H1 (cell line): ENCODE results near the gene DOCK10. TPM values are rescaled to one million over a fixed set of nuclear protein-coding genes. Genes with fewer than 3 reads are reported as not detected.

Experiments used
- CTCF ChIA-PET: fragments of 300-600 bp; sonication (Branson Sonifier 250); formaldehyde crosslinking; loops from one replicate; lab custom pipeline; 2021; ENCODE audit not compliant: partially characterized antibody; lab: Charles Lee
- POLR2A ChIA-PET: fragments of 300-600 bp; sonication (Branson Sonifier 250); formaldehyde crosslinking; loops from one replicate; lab custom pipeline; 2021; ENCODE audit warnings: inconsistent platforms; ENCODE audit not compliant: partially characterized antibody; lab: Charles Lee
- DNase-seq, 2 experiments: peaks; one replicate each; pipeline versions ENCODE4 v3.0.0 to v3.0.0-alpha.2; 2010 to 2022; ENCODE audit warnings: low spot score in 2 of 2, low read depth in 1 of 2, mixed read lengths in 1 of 2
- FAIRE-seq: peaks from 2 replicates; lab custom pipeline; 2011; peaks lifted over from hg19 to GRCh38; lab: Jason Lieb, UNC
- H2AFZ ChIP-seq: 2 replicates; pipeline ENCODE4 v1.8.1; 2012; ENCODE audit warnings: low read length, inconsistent platforms
- H2AK5ac ChIP-seq: 2 replicates; pipeline ENCODE4 v1.6.1; 2013; ENCODE audit warnings: low read depth, low read length
- H2BK120ac ChIP-seq: replicated peaks from 2 replicates; pipeline ENCODE3; 2013; ENCODE audit warnings: low read depth, low read length, inconsistent platforms
- H2BK12ac ChIP-seq: 2 replicates; pipeline ENCODE4 v1.6.1; 2013; ENCODE audit warnings: low read depth, low read length
- H2BK15ac ChIP-seq: 2 replicates; pipeline ENCODE4 v1.6.1; 2013; ENCODE audit warnings: low read length
- H2BK20ac ChIP-seq: 2 replicates; pipeline ENCODE4 v1.6.1; 2013; ENCODE audit warnings: low read length
- H2BK5ac ChIP-seq: 2 replicates; pipeline ENCODE4 v1.6.1; 2013; ENCODE audit warnings: low read depth, low read length
- H3K14ac ChIP-seq: 2 replicates; pipeline ENCODE4 v1.6.1; 2013; ENCODE audit warnings: inconsistent platforms; ENCODE audit not compliant: insufficient read length
- H3K18ac ChIP-seq: 2 replicates; pipeline ENCODE4 v1.6.1; 2013; ENCODE audit warnings: low read length; ENCODE audit errors: extremely low read depth
- H3K23ac ChIP-seq: 2 replicates; pipeline ENCODE4 v1.6.1; 2013; ENCODE audit warnings: inconsistent platforms; ENCODE audit not compliant: insufficient read length
- H3K23me2 ChIP-seq: 2 replicates; pipeline ENCODE4 v1.6.1; 2013; ENCODE audit warnings: low read depth, low read length
- H3K27ac ChIP-seq: 2 replicates; pipeline ENCODE4 v1.6.1; 2011; ENCODE audit warnings: low read depth, low read length, inconsistent platforms
- H3K27me3 ChIP-seq, 4 experiments: replicated peaks in 1 of 4; 1 replicate in 1 of 4; 2 replicates in 3 of 4; pipeline versions ENCODE4 v1.6.1 to v1.8.1; 2011 to 2013; ENCODE audit warnings: low read length in 3 of 4, mild to moderate bottlenecking in 3 of 4, inconsistent platforms in 2 of 4, mixed read lengths in 2 of 4, moderate library complexity in 1 of 4; ENCODE audit not compliant: control insufficient read depth in 3 of 4, insufficient read depth in 3 of 4; ENCODE audit errors: extremely low read depth in 1 of 4
- H3K36me3 ChIP-seq, 4 experiments: 2 replicates each; pipeline versions ENCODE4 v1.6.1 to v1.8.1; 2011 to 2013; ENCODE audit warnings: mild to moderate bottlenecking in 4 of 4, low read length in 3 of 4, moderate library complexity in 2 of 4, control low read depth in 1 of 4, inconsistent platforms in 1 of 4; ENCODE audit not compliant: insufficient read depth in 4 of 4, control insufficient read depth in 2 of 4
- H3K4ac ChIP-seq: replicated peaks from 2 replicates; pipeline ENCODE3; 2013; ENCODE audit warnings: low read length, low read depth, mixed read lengths, inconsistent platforms; ENCODE audit not compliant: insufficient read length
- H3K4me1 ChIP-seq, 4 experiments: replicated peaks in 1 of 4; 1 replicate in 1 of 4; 2 replicates in 3 of 4; pipeline versions ENCODE4 v1.6.1 to v1.8.1; 2011 to 2013; ENCODE audit warnings: low read length in 3 of 4, inconsistent platforms in 2 of 4, mixed read lengths in 1 of 4; ENCODE audit not compliant: insufficient read depth in 4 of 4, control insufficient read depth in 3 of 4
- H3K4me2 ChIP-seq, 2 experiments: 2 replicates each; pipeline versions ENCODE4 v1.6.1 to v1.8.1; 2011 to 2013; ENCODE audit warnings: low read depth in 2 of 2, low read length in 2 of 2, control low read depth in 1 of 2, inconsistent platforms in 1 of 2, mild to moderate bottlenecking in 1 of 2; ENCODE audit not compliant: insufficient read depth in 1 of 2
- H3K4me3 ChIP-seq, 4 experiments: fragments of 200-600, 300-600 bp in 1 of 4; sonication (generic), shearing (Covaris generic), sonication (Bioruptor Twin) in 1 of 4; 2 replicates each; pipeline versions ENCODE4 v1.5.1 to v1.8.1; 2011 to 2016; ENCODE audit warnings: low read length in 4 of 4, low read depth in 3 of 4, control low read depth in 2 of 4, inconsistent platforms in 2 of 4, mild to moderate bottlenecking in 2 of 4, mixed read lengths in 1 of 4, moderate library complexity in 1 of 4; ENCODE audit not compliant: insufficient read depth in 2 of 4; ENCODE audit errors: extremely low read depth in 1 of 4
- H3K56ac ChIP-seq: replicated peaks from 2 replicates; pipeline ENCODE3; 2013; ENCODE audit warnings: low read depth, mild to moderate bottlenecking, mixed read lengths, low read length, inconsistent platforms; ENCODE audit not compliant: insufficient read length
- H3K79me1 ChIP-seq: 2 replicates; pipeline ENCODE4 v1.6.1; 2013; ENCODE audit warnings: low read depth, low read length, control low read depth
- H3K79me2 ChIP-seq, 2 experiments: 2 replicates each; pipeline versions ENCODE4 v1.6.1 to v1.8.1; 2012 to 2013; ENCODE audit warnings: low read length in 2 of 2, mild to moderate bottlenecking in 2 of 2, inconsistent platforms in 1 of 2; ENCODE audit not compliant: insufficient read depth in 2 of 2, control insufficient read depth in 1 of 2
- H3K9ac ChIP-seq, 4 experiments: replicated peaks in 1 of 4; 1 replicate in 1 of 4; 2 replicates in 3 of 4; pipeline versions ENCODE4 v1.6.1 to v1.8.1; 2011 to 2013; ENCODE audit warnings: low read depth in 3 of 4, low read length in 3 of 4, control low read depth in 2 of 4, mild to moderate bottlenecking in 2 of 4, moderate library complexity in 2 of 4, inconsistent platforms in 1 of 4; ENCODE audit errors: extremely low read depth in 1 of 4
- H3K9me3 ChIP-seq, 2 experiments: 2 replicates each; pipeline versions ENCODE4 v1.6.1 to v1.8.1; 2012 to 2013; ENCODE audit warnings: mild to moderate bottlenecking in 2 of 2, moderate library complexity in 2 of 2, control low read depth in 1 of 2, inconsistent platforms in 1 of 2, low read depth in 1 of 2, low read length in 1 of 2, mixed read lengths in 1 of 2; ENCODE audit not compliant: insufficient read depth in 2 of 2
- H4K20me1 ChIP-seq, 2 experiments: replicated peaks in 1 of 2; 2 replicates each; pipeline versions ENCODE3 to v1.8.1; 2011 to 2013; ENCODE audit warnings: inconsistent platforms in 2 of 2, low read length in 2 of 2, mild to moderate bottlenecking in 1 of 2; ENCODE audit not compliant: insufficient read depth in 2 of 2, control insufficient read depth in 1 of 2
- H4K5ac ChIP-seq: 2 replicates; pipeline ENCODE4 v1.6.1; 2013; ENCODE audit warnings: low read length, low read depth, mixed read lengths, inconsistent platforms; ENCODE audit not compliant: insufficient read length
- H4K8ac ChIP-seq: 2 replicates; pipeline ENCODE4 v1.8.0; 2013; ENCODE audit warnings: mild to moderate bottlenecking, moderate library complexity, low read length, inconsistent platforms; ENCODE audit not compliant: insufficient read depth; ENCODE audit errors: extremely low read depth
- H4K91ac ChIP-seq: replicated peaks from 2 replicates; pipeline ENCODE3; 2013; ENCODE audit warnings: low read length, mixed read lengths, inconsistent platforms; ENCODE audit not compliant: insufficient read length
- CBX8 ChIP-seq: fragments of 300-800, 300-1000 bp; sonication (generic); IDR thresholded peaks from 2 replicates; pipeline ENCODE4 v1.7.1; 2016; ENCODE audit warnings: low read depth, low read length, borderline replicate concordance
- CHD1 ChIP-seq: IDR thresholded peaks from 2 replicates; pipeline ENCODE4 v1.6.1; 2012; ENCODE audit warnings: low read depth, low read length, improper control_type of control experiment
- FOSL1 ChIP-seq: IDR thresholded peaks from 2 replicates; pipeline ENCODE4 v1.6.1; 2011; ENCODE audit warnings: mild to moderate bottlenecking, low read depth, low read length, moderate library complexity; ENCODE audit not compliant: insufficient read depth
- GTF2F1 ChIP-seq: IDR thresholded peaks from 2 replicates; pipeline ENCODE4 v1.6.1; 2012; ENCODE audit warnings: low read depth, low read length, improper control_type of control experiment, borderline replicate concordance
- HDAC2 ChIP-seq, 2 experiments: fragments of 300-600 bp in 1 of 2; sonication (generic) in 1 of 2; IDR thresholded peaks; 2 replicates each; pipeline ENCODE4 v1.6.1; 2011 to 2012; ENCODE audit warnings: low read depth in 2 of 2, low read length in 2 of 2, mild to moderate bottlenecking in 2 of 2, moderate library complexity in 2 of 2, borderline replicate concordance in 1 of 2, inconsistent platforms in 1 of 2
- HDAC6 ChIP-seq: IDR thresholded peaks from one replicate; pipeline ENCODE4 v1.7.1; 2012; ENCODE audit warnings: low read depth, mild to moderate bottlenecking, inconsistent platforms, low read length, moderate library complexity
- KDM1A ChIP-seq: fragments of 200-600, 300-600 bp; sonication (generic); IDR thresholded peaks from 2 replicates; pipeline ENCODE4 v1.7.1; 2016; ENCODE audit warnings: mild to moderate bottlenecking, low read length, borderline replicate concordance
- PHF8 ChIP-seq: fragments of 200-600 bp; sonication (generic); conservative IDR thresholded peaks from 2 replicates; pipeline ENCODE4 v1.7.1; 2012; ENCODE audit warnings: low read depth, mild to moderate bottlenecking, inconsistent platforms, low read length, moderate library complexity
- RBBP5 ChIP-seq: IDR thresholded peaks from 2 replicates; pipeline ENCODE4 v1.7.1; 2012; ENCODE audit warnings: low read depth, mild to moderate bottlenecking, inconsistent platforms, low read length, moderate library complexity, borderline replicate concordance
- SRF ChIP-seq: IDR thresholded peaks from 2 replicates; pipeline ENCODE4 v1.6.1; 2011; ENCODE audit warnings: mild to moderate bottlenecking, low read depth, low read length, moderate library complexity
- TEAD4 ChIP-seq: IDR thresholded peaks from 2 replicates; pipeline ENCODE4 v1.6.1; 2012; ENCODE audit warnings: low read depth, low read length, inconsistent platforms, mixed read lengths
- WGBS, 2 experiments: shearing (Covaris generic) in 1 of 2; methylation state at CpG; one replicate each; pipeline versions ENCODE4 v1.1.6 to v1.1.7; 2013 to 2015; ENCODE audit warnings: low lambda C conversion rate in 2 of 2, mixed read lengths in 2 of 2, inconsistent platforms in 1 of 2, low coverage in 1 of 2, missing lambda C conversion rate in 1 of 2; ENCODE audit not compliant: insufficient replicate concordance in 2 of 2, insufficient coverage in 1 of 2, insufficient read length in 1 of 2; ENCODE audit errors: extremely low coverage in 1 of 2, missing lambda C conversion rate in 1 of 2; 5-methylcytosine and 5-hydroxymethylcytosine counted together
- polyA plus RNA-seq, 7 experiments: library from polyadenylated mRNA; depleted of rRNA in 3 of 7; stranded (reverse) in 5 of 7; unstranded in 2 of 7; fragments of >200 nt in 5 of 7; fragments of 200-250 nt in 2 of 7; gene quantifications; 1 replicate in 5 of 7; 2 replicates in 1 of 7; 4 replicates in 1 of 7; pipeline versions ENCODE4 v1.2.1 to v1.2.3, GENCODE V29; 2011 to 2013; ENCODE audit warnings: missing spikeins in 2 of 7, mixed read lengths in 2 of 7
- total RNA-seq: library from RNA; stranded (reverse); fragmentation: NEBNext Ultra II Directional; extraction: Animal tissue kit (Norgen Biotek cat#: 25700); gene quantifications from 2 replicates; pipeline ENCODE4 v1.2.1, GENCODE V29; 2021
- TF ChIP-seq, protein P1 (sequence below): IDR thresholded peaks from 2 replicates; pipeline ENCODE4 v1.6.1; 2012; ENCODE audit warnings: inconsistent platforms

The DOCK10 gene
- total and polyA plus RNA-seq, 2 of the 8 experiments (the other 6 are each of a cell fraction or from before 2014, with no cell fraction given) = 0.33 to 1.6 TPM

GRCh38 chr2:224885836-224886547 lies 156.3 kb downstream of the DOCK10 start:
- Histone ChIP-seq H4K20me1 (no peaks in the 10 kb centered on the region), H3K9ac (no peak overlapping the region), H3K4me1 (no peaks in the 10 kb centered on the region), H2AFZ (no peak overlapping the region), H3K79me1 (no peaks in the 10 kb centered on the region), H3K4ac (no peak overlapping the region), H2BK20ac (no peak overlapping the region), H2BK5ac (no peak overlapping the region), H3K4me2 (no peak overlapping the region), H2BK15ac (no peak overlapping the region), H3K4me3 (no peak overlapping the region), H4K5ac (no peak overlapping the region), H3K27me3 (no peaks in the 10 kb centered on the region), H3K79me2 (no peaks in the 10 kb centered on the region), H3K23ac (no peak overlapping the region), H3K9me3 (no peaks in the 10 kb centered on the region), H2BK12ac (no peak overlapping the region), H2AK5ac (no peak overlapping the region), H3K36me3 (no peaks in the 10 kb centered on the region), H3K14ac (no peak overlapping the region), H2BK120ac (no peak overlapping the region), H3K56ac (no peak overlapping the region), H4K8ac (no peak overlapping the region), H3K23me2 (no peaks in the 10 kb centered on the region), H3K18ac (no peak overlapping the region), H4K91ac (no peak overlapping the region), H3K27ac (no peak overlapping the region)
- FAIRE-seq (no peak), DNase-seq (no peak)
- WGBS, 2 experiments = 95% methylated on average over 9 of the region's 9 CpGs; no CpG with 5 or more reads in 1 of the 2 experiments
- POLR2A ChIA-PET = no interaction called here
- CTCF ChIA-PET = interaction anchor here (0.7 to 1.2 kb wide), 2 partner anchors 19 to 531 kb away, joined by 3 to 4 read pairs; no protein-coding TSS in a partner anchor
- TF ChIP-seq FOSL1 (no peak), KDM1A (no peak), PHF8 (no peak), GTF2F1 (no peak), HDAC6 (no peak), SRF (no peak), CBX8 (no peak), CHD1 (no peak), TEAD4 (no peak), HDAC2 (IDR thresholded peaks at IDR 0.05; ENCODE audit: borderline replicate concordance in 1 of 2, low read depth in 2 of 2, low read length in 2 of 2) (no peak), RBBP5 (no peak)
- TF ChIP-seq, protein P1, sequence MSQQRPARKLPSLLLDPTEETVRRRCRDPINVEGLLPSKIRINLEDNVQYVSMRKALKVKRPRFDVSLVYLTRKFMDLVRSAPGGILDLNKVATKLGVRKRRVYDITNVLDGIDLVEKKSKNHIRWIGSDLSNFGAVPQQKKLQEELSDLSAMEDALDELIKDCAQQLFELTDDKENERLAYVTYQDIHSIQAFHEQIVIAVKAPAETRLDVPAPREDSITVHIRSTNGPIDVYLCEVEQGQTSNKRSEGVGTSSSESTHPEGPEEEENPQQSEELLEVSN = no peak
